HG03108 (cell line): ENCODE results near the gene RNF214.
"Not testable (repeated sequence)": the region's sequence is repeated elsewhere in the genome, so short reads cannot be mapped to it uniquely, and the experiment has no call there.

Source experiments
- ATAC-seq: cut with Tn5 transposase; IDR thresholded peaks from one replicate; pipeline ENCODE4 v1.9.1; 2021; ENCODE audit warnings: moderate library complexity; ENCODE audit not compliant: unreplicated experiment

Gene RNF214

GRCh38 chr11:117313091-117313490 lies 80.6 kb downstream of the RNF214 start:
- ATAC-seq: no peak

GRCh38 chr11:117313828-117314768 lies 81.6 kb downstream of the RNF214 start:
- no peak for ATAC-seq

- ATAC-seq: no peak
Observed at GRCh38 chr11:117314840-117315239, 82.4 kb downstream of the RNF214 start.

GRCh38 chr11:117315285-117316196 lies 83.1 kb downstream of the RNF214 start:
- ATAC-seq: no peak

GRCh38 chr11:117316197-117316961 lies 83.9 kb downstream of the RNF214 start, which contains the start of gene BACE1:
TSS of gene BACE1 (minus strand) at chr11:117316256. CDS start at chr11:117315795, 461 bp downstream.
- no peak for ATAC-seq

GRCh38 chr11:117318738-117319137 lies 86.3 kb downstream of the RNF214 start:
- no peak for ATAC-seq

GRCh38 chr11:117319214-117319840 lies 86.9 kb downstream of the RNF214 start:
- no peak for ATAC-seq

- ATAC-seq: not testable (repeated sequence)
Observed at GRCh38 chr11:117327255-117327566, 94.7 kb downstream of the RNF214 start.

GRCh38 chr11:117327567-117328374 lies 95.3 kb downstream of the RNF214 start, which contains the start of gene CEP164:
TSS of gene CEP164 (plus strand) at chr11:117327854. CDS start at chr11:117338587, 10,733 bp downstream.
- ATAC-seq: peak; percentile 98

- ATAC-seq: no peak
Observed at GRCh38 chr11:117328375-117329010, 96.0 kb downstream of the RNF214 start.

GRCh38 chr11:117332843-117333242 lies 100.4 kb downstream of the RNF214 start:
- no peak for ATAC-seq

- no peak for ATAC-seq
Observed at GRCh38 chr11:117333917-117334316, 101.4 kb downstream of the RNF214 start.

GRCh38 chr11:117334896-117335295 lies 102.4 kb downstream of the RNF214 start:
- ATAC-seq: no peak

GRCh38 chr11:117335399-117335798 lies 102.9 kb downstream of the RNF214 start:
- ATAC-seq: no peak
